ENCODE data around the gene GMDS. TPM values are rescaled to one million over a fixed set of nuclear protein-coding genes. Genes with fewer than 3 reads are reported as not detected.

The GMDS gene
- polyA plus RNA-seq, 1 of the 3 experiments (the other 2 are of a cell fraction) = 12.3 TPM

- 91% methylated on average over 9 of the region's 9 CpGs for WGBS (ENCODE audit: low lambda C conversion rate)
- H3K27me3 ChIP-seq (ENCODE audit: insufficient read depth) = no peaks in the 10 kb centered on the region
- no peaks in the 10 kb centered on the region for H4K20me1 ChIP-seq (ENCODE audit: insufficient read depth)
- TF ChIP-seq SMC3 (IDR thresholded peaks at IDR 0.05; ENCODE audit: low read depth, low read length) (no peak), YY1 (IDR thresholded peaks at IDR 0.05; ENCODE audit: low read depth) (no peak), FOXJ3 (CRISPR knock-in tag; IDR thresholded peaks at IDR 0.05) (no peak), SIN3A (IDR thresholded peaks at IDR 0.05; ENCODE audit: borderline replicate concordance, low read depth, low read length) (no peak), MXI1 (IDR thresholded peaks at IDR 0.05; ENCODE audit: low read depth, low read length) (no peak), FOXM1 (IDR thresholded peaks at IDR 0.05; ENCODE audit: low read depth) (no peak), POLR2AphosphoS5 (IDR thresholded peaks at IDR 0.05; ENCODE audit: low read depth, low read length) (no peak), ZBTB33 (IDR thresholded peaks at IDR 0.05; ENCODE audit: borderline replicate concordance, low read depth) (no peak), TAF1 (IDR thresholded peaks at IDR 0.05; ENCODE audit: borderline replicate concordance, low read depth, low read length) (no peak), JUND (IDR thresholded peaks at IDR 0.05) (no peak), EP300 (IDR thresholded peaks at IDR 0.05; ENCODE audit: borderline replicate concordance in 1 of 2, low read depth in 1 of 2, low read length in 1 of 2) (no peak), PBX3 (IDR thresholded peaks at IDR 0.05) (no peak), RXRA (IDR thresholded peaks at IDR 0.05; ENCODE audit: borderline replicate concordance, low read depth) (no peak), EZH2phosphoT487 (IDR thresholded peaks at IDR 0.05; ENCODE audit: borderline replicate concordance, low read depth) (no peak)
- TF ChIP-seq, protein P1, sequence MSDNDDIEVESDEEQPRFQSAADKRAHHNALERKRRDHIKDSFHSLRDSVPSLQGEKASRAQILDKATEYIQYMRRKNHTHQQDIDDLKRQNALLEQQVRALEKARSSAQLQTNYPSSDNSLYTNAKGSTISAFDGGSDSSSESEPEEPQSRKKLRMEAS (IDR thresholded peaks at IDR 0.05; ENCODE audit: low read depth) = no peak
- TF ChIP-seq, protein P2, sequence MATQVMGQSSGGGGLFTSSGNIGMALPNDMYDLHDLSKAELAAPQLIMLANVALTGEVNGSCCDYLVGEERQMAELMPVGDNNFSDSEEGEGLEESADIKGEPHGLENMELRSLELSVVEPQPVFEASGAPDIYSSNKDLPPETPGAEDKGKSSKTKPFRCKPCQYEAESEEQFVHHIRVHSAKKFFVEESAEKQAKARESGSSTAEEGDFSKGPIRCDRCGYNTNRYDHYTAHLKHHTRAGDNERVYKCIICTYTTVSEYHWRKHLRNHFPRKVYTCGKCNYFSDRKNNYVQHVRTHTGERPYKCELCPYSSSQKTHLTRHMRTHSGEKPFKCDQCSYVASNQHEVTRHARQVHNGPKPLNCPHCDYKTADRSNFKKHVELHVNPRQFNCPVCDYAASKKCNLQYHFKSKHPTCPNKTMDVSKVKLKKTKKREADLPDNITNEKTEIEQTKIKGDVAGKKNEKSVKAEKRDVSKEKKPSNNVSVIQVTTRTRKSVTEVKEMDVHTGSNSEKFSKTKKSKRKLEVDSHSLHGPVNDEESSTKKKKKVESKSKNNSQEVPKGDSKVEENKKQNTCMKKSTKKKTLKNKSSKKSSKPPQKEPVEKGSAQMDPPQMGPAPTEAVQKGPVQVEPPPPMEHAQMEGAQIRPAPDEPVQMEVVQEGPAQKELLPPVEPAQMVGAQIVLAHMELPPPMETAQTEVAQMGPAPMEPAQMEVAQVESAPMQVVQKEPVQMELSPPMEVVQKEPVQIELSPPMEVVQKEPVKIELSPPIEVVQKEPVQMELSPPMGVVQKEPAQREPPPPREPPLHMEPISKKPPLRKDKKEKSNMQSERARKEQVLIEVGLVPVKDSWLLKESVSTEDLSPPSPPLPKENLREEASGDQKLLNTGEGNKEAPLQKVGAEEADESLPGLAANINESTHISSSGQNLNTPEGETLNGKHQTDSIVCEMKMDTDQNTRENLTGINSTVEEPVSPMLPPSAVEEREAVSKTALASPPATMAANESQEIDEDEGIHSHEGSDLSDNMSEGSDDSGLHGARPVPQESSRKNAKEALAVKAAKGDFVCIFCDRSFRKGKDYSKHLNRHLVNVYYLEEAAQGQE (IDR thresholded peaks at IDR 0.05; ENCODE audit: low read depth, low read length) = no peak
- TF ChIP-seq, protein P3, sequence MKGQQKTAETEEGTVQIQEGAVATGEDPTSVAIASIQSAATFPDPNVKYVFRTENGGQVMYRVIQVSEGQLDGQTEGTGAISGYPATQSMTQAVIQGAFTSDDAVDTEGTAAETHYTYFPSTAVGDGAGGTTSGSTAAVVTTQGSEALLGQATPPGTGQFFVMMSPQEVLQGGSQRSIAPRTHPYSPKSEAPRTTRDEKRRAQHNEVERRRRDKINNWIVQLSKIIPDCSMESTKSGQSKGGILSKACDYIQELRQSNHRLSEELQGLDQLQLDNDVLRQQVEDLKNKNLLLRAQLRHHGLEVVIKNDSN (IDR thresholded peaks at IDR 0.05; ENCODE audit: borderline replicate concordance, low read depth) = no peak
- ChIA-PET POLR2A (no interaction called here), CTCF (interaction anchor here (0.6 to 1.7 kb wide), 6 partner anchors 15 to 651 kb away, joined by 3 to 5 read pairs (median 3); no protein-coding TSS in a partner anchor)
- no peak for DNase-seq
- no peaks in the 10 kb centered on the region for H3F3A ChIP-seq (replicated peaks; ENCODE audit: insufficient read depth)
- no peak overlapping the region for H3K27ac ChIP-seq (ENCODE audit: low read depth in 2 of 2, low read length in 1 of 2)
- H3K9me2 ChIP-seq = no peaks in the 10 kb centered on the region
- peaks cover 6 to 16% of the 10 kb centered on the region in 2 experiments; a peak in 3 of 4 replicates for H3K4me1 ChIP-seq (ENCODE audit: control insufficient read depth in 1 of 2, insufficient read depth in 2 of 2, low read depth in 1 of 2, low read length in 1 of 2)
- H2AFZ ChIP-seq (ENCODE audit: low read depth) = no peak overlapping the region
- no peak overlapping the region for H3K4me2 ChIP-seq
- H3K9ac ChIP-seq = no peak overlapping the region
- H3K36me3 ChIP-seq (replicated peaks in 1 of 2; ENCODE audit: control insufficient read depth in 1 of 2, insufficient read depth in 2 of 2, low read length in 1 of 2) = no peaks in the 10 kb centered on the region
- H3K79me2 ChIP-seq (ENCODE audit: insufficient read depth) = no peaks in the 10 kb centered on the region
- H3K9me3 ChIP-seq = no peaks in the 10 kb centered on the region
- H3K4me3 ChIP-seq (ENCODE audit: low read depth in 2 of 2, low read length in 1 of 2) = no peak overlapping the region
These were observed 542.1 kb downstream of the GMDS start for GRCh38 chr6:1703091-1703855.

Measured in SK-N-SH (cell line).